Ovary (tissue), 3 donors: ENCODE measurements around the gene EMX2.

ENCODE experiments used
- CTCF ChIP-seq, 3 donors: fragments of 450-650 bp in 2 of 3; fragments of 200-600 bp in 1 of 3; IDR thresholded peaks; one replicate each; pipeline versions ENCODE4 v1.5.1 to v1.8.0; 2016 to 2022; ENCODE audit warnings: antibody characterized with exemption in 3 of 3, mild to moderate bottlenecking in 1 of 3
- POLR2A ChIP-seq: fragments of 450-650 bp; IDR thresholded peaks from one replicate; pipeline ENCODE4 v1.6.1; 2017; ENCODE audit warnings: antibody characterized with exemption, mild to moderate bottlenecking, moderate library complexity
- donor health status: DM: no; HTN: no; CAD: no.

GRCh38 chr10:117562896-117563737 lies 20.6 kb downstream of the EMX2 start:
- no peak for TF ChIP-seq CTCF (IDR thresholded peaks at IDR 0.05)
- TF ChIP-seq POLR2A, result no peak
